ENCODE results near the gene GSN.

GSN gene

DNA sequence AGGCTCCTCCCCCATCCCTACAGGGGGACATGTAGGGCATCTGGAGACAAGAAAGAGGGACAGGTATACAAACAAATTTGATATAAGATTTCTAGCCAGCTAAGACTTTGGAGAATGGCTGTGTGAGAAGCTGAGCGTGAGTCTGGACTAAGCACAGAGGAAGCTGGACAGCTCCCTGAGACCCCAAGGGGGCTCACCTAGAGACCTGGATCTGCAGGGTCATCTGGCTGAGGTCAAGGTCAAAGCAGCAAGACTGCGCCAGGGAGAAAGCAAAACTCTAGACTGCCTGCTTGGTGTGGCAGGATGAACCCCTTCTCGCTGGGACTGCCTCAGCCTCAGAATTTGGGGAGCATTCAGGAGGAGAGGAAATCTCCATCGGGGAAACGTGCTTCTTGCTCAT, 8.0 kb upstream of the GSN start:
- no peak for TF ChIP-seq POLR2A (IDR thresholded peaks at IDR 0.05; ENCODE audit: low read depth, low read length)
- DNase-seq (ENCODE audit: insufficient read length, low spot score), result no peak

DNA sequence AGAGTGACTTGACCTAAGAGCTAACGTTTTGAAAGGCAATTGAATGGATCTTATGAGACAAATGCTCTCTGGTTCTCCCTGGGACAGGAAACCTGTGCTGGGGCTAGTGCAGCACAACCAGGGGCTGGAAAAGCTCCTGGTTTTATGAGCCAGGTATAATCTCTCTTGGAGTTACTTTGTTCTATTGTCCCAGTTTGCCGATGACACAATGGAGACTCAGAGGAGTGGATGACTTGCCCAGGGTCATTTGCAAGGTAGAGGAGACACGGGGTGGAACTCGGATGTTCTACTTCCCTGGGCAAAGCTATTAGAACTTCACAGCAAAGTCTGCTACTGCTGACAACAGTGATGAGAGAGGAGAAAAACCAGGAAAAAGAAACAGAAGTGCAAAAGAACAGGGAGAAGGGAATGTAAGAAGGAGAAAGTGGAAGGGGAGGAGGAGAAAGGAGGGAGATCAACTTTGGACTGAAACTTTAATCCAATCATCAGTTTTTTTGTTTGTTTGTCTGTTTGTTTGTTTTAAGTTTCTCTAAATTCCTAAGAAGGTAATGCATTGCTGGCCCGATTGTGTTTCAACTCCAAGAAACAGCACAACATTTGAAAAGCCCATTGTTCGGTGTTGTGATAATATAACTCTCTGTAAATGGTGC, 7.4 kb upstream of the GSN start:
- no peak for FAIRE-seq
- DNase-seq (ENCODE audit: insufficient read length, low spot score), result no peak
- no peak for TF ChIP-seq POLR2A (IDR thresholded peaks at IDR 0.05; ENCODE audit: low read depth, low read length)

More for the DNA sequence above, 8.0 kb upstream of the GSN start:
- FAIRE-seq, result no peak

DNA sequence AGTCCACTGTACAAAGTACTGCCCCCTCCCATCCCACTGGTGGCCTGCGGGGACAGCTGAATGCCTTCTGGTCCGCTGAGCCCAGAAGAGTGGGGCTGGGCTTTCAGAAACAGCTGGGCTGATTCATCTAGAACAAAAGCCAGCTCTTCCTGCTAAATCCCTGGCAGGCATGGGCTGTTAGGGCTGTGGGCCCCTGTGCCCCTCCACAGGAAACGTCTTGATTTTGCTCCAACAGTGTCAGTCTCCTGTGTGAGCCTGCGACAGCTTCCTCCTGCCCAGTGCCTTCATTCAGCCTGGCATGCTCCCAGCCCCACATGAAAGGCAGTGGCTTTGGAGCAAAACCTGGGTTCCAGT, 6.9 kb upstream of the GSN start:
- DNase-seq (ENCODE audit: insufficient read length, low spot score) (no peak), FAIRE-seq (no peak)
- no peak for TF ChIP-seq POLR2A (IDR thresholded peaks at IDR 0.05; ENCODE audit: low read depth, low read length)

DNA sequence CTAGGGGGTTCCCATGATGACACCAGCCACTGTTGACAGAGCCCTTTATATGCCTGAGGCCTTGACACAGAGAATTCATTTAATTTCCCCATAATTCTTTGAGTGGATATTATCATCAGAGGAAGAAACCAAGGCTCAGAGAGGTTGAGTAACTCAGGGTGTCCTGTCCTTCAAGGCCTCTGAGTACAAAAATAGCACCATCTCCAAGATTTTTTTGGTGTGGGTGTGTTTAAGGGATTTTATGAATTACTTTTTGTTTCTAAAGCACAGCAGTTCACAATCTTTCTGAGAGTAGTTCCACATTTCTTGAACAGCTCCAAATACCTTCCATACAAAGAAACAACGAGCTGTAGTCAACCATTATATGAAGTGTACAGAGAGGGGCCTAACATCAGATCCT, 6.2 kb upstream of the GSN start:
- DNase-seq (ENCODE audit: insufficient read length, low spot score), result no peak
- FAIRE-seq, result no peak
- TF ChIP-seq POLR2A (IDR thresholded peaks at IDR 0.05; ENCODE audit: low read depth, low read length), result no peak

DNA sequence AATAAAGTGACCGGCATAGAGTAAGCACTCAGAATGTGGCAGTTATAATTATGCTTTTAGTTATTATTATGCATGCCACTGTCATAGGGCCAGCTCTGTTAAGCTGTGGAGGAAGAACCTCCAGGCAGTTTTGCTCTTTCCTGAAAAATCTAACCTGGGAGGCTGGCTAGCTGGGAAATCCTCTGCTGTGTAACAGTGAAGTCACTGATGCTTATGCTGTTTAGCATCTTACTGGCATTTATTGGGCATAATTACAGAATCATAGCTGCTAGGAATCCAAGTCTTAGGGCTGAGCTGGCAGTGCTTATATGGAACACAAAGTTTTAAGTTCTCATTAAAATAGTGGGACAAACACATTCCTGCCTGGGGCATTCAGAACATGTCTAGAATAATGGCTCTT, 5.5 kb upstream of the GSN start:
- DNase-seq (ENCODE audit: insufficient read length, low spot score) (no peak), FAIRE-seq (no peak)
- no peak for TF ChIP-seq POLR2A (IDR thresholded peaks at IDR 0.05; ENCODE audit: low read depth, low read length)

DNA sequence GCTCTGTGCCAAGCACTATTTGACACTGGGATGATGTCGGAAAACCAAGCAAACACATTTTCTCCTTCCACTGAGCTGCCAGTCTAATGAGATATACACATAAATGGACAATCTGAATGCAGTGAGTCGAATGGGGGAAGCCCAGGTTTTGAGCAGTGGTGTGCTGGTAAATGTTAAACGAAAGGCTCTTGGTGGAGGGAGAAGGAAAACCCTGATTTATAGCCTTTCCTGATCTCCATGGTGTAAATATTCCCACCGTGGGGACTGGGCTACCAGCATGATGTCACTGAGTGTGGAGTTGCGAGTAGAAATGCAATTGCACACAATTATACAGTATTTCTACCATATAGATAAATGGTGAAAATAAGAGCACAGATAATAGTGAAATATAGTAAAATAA, 5.0 kb upstream of the GSN start:
- FAIRE-seq (no peak), DNase-seq (ENCODE audit: insufficient read length, low spot score) (no peak)
- TF ChIP-seq POLR2A (IDR thresholded peaks at IDR 0.05; ENCODE audit: low read depth, low read length), result no peak

DNA sequence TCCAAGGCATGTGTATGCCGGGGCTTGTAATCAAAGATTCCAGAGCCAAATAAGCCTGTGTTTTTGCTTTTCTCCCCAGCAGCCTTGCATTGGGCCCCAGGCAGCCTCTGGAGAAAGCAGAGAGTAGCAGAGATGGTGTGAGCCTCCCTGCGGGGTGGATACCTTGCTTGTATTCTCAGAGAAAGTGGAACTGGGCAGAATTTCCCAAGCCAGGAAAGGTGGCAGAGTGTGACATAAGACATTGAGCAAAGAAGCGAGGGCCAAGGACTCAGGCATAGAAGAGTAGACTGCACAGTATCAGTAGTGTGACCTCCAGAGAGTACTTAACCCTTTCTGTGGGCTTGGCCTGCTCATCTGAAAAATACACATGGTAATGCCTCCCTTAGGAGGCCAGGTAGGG, 1.6 kb upstream of the GSN start:
- DNase-seq (ENCODE audit: insufficient read length, low spot score), result no peak
- no peak for TF ChIP-seq POLR2A (IDR thresholded peaks at IDR 0.05; ENCODE audit: low read depth, low read length)
- FAIRE-seq, result no peak

DNA sequence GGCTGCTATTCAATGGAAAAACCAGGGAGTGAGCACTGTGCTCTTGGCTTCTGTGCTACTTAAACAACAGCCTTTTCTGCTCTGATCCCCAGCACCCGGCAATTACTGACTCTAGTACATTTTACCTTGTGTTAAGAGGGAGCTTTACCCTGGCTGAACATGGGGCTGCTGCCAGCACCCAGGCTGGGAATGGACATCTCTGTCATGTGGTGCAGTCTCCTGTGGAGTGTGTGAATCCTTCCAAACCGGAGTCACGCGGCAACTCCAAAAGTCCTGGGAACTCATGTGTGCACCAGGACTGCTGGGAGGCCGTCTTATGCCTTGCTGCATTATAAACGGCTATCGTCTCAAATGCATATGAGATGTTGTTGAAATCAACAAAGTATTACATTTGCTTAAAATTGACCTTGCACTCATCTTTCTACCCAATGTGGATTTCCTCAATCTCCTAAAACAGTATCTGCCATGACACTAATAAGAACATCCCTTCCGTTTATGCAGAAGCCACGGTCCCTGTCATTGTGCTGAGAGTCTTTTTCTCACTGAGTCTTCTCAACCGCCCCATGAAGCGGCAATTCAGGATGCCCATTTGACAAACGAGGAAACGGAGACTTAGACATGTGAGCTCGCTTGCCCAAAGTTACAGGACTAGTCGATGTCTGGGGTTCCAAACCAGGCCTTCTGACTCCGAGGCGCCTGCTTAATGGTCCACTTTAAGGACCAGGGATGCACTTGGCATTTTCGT, 884 bp upstream of the GSN start:
- no peak for TF ChIP-seq POLR2A (IDR thresholded peaks at IDR 0.05; ENCODE audit: low read depth, low read length)
- DNase-seq (ENCODE audit: insufficient read length, low spot score), result no peak
- no peak for FAIRE-seq

DNA sequence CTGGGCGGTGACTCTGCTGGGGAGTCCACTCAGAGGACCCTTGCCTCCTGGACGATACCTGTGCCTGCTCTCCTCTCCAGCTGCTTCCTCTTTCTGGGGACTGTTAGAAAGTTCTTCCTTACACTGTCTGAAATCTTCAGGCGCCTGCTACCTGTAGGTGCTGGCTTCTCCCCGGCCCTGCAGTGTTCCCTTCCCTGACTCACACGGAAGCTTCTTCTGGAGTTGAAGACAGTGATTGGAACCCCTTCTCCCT, 562 bp downstream of the GSN start:
- no peak for TF ChIP-seq POLR2A (IDR thresholded peaks at IDR 0.05; ENCODE audit: low read depth, low read length)
- FAIRE-seq, result no peak
- no peak for DNase-seq (ENCODE audit: insufficient read length, low spot score)

DNA sequence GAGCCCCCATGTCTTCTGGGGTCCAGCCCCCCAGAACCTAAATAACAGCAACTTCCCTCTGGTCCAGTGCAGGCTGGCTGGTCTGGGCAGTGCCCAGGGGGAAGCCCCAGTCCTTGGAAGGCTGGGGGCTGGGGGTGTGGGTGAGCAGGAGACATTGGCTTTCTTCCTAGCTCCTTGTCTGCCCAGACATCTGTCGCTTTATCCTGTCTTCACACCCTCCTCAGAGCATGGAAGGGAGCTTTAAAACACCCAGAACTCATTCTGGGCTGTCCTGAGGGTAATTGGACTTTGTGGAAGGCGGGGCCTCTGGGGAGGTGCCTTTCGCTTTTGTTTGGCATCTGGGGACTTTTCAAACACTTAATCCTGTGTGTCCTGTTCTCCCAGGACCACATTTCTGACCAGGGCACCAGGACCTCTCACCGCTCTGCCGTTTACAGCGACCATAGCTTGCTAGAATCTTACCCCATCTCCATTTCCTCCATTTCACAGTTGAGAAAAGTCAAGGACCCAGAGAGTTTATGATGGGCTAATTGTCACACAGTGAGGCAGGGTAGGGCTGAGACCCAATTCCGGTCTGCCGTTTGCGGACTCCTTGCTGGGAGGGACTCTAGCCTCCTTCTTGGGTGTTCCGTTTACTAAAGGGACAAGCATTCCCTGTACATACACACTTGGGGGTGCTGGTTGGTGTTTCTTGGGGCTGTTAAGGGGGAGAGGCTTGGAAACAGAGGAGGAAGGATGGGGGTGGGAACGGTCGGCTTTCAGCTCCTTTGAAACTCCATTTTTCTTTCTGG, 1.1 kb downstream of the GSN start:
- TF ChIP-seq POLR2A (IDR thresholded peaks at IDR 0.05; ENCODE audit: low read depth, low read length), result no peak
- FAIRE-seq (no peak), DNase-seq (ENCODE audit: insufficient read length, low spot score) (no peak)

DNA sequence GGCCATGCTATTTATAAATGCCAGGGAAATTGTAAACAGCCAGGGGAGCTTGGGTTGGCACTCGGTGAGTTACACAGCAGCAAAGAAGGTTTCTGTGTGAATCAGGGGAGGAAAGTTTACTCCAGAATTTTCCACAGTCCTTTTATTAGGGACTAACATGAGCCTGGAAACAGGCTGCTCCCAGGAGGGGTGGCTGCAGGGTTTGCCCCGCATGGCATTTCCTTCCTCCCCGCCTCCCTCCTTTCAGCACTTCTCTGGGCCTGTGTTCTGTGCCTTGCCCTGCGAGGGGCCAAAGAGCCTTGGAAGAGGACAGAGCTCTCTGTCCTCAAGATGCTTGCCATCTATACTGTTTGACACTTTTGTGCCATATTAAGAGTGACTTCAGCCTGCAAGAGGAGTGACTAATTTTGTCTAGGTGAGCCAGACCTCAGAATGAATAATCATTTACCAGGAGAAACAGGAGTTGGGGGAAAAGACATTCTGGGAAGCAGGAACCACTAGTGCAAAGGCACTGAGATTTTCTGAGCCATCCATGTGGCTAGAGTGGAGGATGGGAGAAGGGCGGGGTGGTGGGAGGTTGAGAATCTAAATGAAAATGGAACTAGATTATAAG, 1.8 kb downstream of the GSN start:
- FAIRE-seq, result no peak
- DNase-seq (ENCODE audit: insufficient read length, low spot score), result no peak
- no peak for TF ChIP-seq POLR2A (IDR thresholded peaks at IDR 0.05; ENCODE audit: low read depth, low read length)

DNA sequence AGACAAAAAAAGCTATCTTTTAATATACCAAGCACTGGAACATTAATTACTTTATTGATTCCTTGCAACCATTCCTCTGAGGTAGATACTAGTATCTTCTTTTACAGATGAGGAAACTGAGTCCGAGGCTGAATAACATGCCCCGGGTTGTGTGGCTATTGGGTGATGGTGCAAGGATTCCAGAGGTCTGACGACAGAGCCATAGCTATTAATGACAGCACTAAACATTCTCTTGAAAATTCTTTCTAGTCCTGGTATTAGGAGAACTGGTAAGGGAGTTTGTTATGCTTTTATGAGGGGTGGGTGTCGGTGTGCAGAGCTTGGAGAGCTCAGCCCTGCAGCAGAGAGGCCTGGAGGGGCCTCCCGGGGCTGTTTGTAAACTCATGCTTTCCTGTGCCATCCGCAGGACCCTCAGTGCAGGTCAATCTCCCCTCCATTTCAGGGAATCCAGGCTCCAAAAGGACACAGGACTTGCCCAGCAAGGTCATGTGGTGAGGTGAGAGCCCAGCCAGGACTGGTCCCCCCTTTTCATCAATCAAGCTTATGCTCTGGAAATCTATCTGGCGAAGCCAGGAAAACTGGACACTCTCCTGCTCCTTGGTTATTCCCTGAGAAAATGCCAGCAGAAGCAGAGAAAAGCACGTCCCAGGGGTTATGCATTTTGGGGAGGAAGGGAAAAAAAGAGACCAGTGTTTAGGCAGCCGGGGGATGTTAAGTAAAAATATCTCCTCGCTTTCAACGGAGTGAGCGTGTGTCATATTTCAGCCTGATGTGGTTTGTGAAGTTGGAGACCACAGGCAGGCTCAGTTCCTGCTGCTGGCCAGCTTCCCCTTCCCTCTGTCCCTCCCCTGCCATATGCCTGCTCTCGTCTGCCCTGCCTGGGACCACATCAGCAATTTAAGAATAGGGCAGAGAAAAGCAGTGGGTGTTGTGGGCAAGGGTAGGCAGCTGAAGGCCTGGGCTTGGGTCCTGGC, 3.7 kb downstream of the GSN start:
- TF ChIP-seq POLR2A (IDR thresholded peaks at IDR 0.05; ENCODE audit: low read depth, low read length), result no peak
- no peak for FAIRE-seq
- DNase-seq (ENCODE audit: insufficient read length, low spot score), result no peak

DNA sequence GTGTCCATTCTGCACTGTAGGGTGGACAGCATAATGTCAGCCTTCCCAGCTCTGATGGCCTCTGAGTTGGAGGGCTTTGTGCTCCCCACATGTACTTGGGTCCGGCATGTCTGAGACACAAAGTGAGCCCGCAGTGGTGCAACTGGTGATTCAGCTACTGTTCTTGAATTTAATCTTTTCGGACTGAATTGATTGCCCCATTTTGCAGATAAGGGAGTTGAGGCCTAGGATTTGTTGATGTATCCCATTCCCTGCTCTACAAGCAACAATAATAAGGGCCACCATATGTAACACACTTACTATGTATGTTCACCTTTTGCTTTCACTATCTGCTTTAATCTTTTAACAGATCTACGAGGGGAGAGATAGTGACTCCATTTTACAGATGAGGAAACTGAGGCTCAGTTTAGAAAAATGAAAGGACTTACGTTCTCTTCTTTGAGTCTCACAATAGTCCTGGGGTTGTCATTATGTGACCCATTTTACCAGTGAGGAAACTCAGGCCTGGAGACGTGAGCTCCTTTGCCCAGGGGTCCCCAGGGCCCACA, 4.5 kb downstream of the GSN start:
- FAIRE-seq, result no peak
- DNase-seq (ENCODE audit: insufficient read length, low spot score), result no peak
- TF ChIP-seq POLR2A (IDR thresholded peaks at IDR 0.05; ENCODE audit: low read depth, low read length), result no peak
